Fibroblast of lung (primary cell): ENCODE results near the gene C3orf18.

ENCODE experiments used
- CTCF ChIP-seq, 2 donors: IDR thresholded peaks in 1 of 2; conservative IDR thresholded peaks in 1 of 2; 1 replicate in 1 of 2; 2 replicates in 1 of 2; pipeline ENCODE4 v1.5.1; 2011 to 2012; ENCODE audit warnings: low read length in 2 of 2, control low read depth in 1 of 2, inconsistent platforms in 1 of 2, low read depth in 1 of 2, mild to moderate bottlenecking in 1 of 2
- EZH2 ChIP-seq: IDR thresholded peaks from 2 replicates; pipeline ENCODE4 v1.5.1; 2012; ENCODE audit warnings: low read length, control low read depth, mild to moderate bottlenecking; ENCODE audit errors: missing control alignments

- TF ChIP-seq EZH2 (no peak), CTCF (conservative IDR thresholded peaks at IDR 0.05 in 1 of 2, IDR thresholded peaks at IDR 0.05 in 1 of 2; ENCODE audit: low read depth in 1 of 2, low read length in 2 of 2) (no peak)
Observed at GRCh38 chr3:50545781-50546180, 21.8 kb downstream of the C3orf18 start.
